WTC11 (cell line): ENCODE results near the gene PTPN21. TPM values are rescaled to one million over a fixed set of nuclear protein-coding genes. Genes with fewer than 3 reads are reported as not detected.

ENCODE experiments used
- ATAC-seq: fragments of 200-7000 bp; cut with Tn5 transposase; 2 replicates; pipeline ENCODE4 v1.10.0; 2021; ENCODE audit warnings: mild to moderate bottlenecking, moderate library complexity
- CTCF ChIA-PET: fragments of 300-600 bp; sonication (Branson Sonifier 250); formaldehyde crosslinking; loops from one replicate; lab custom pipeline; 2021; ENCODE audit warnings: antibody characterized with exemption; lab: Charles Lee
- POLR2A ChIA-PET: fragments of 350-600 bp; sonication (Branson Sonifier 250); formaldehyde crosslinking; loops from one replicate; lab custom pipeline; 2021; ENCODE audit warnings: antibody characterized with exemption; lab: Charles Lee
- DNase-seq: peaks from one replicate; pipeline ENCODE4 v3.0.0; 2021; ENCODE audit warnings: low spot score
- H3K27ac Mint-ChIP-seq: 2 replicates; pipeline ENCODE4 v1.8.0; 2021; ENCODE audit warnings: mixed read lengths
- H3K27me3 Mint-ChIP-seq: 2 replicates; pipeline ENCODE4 v1.8.0; 2021; ENCODE audit warnings: low read depth, mild to moderate bottlenecking, moderate library complexity, mixed read lengths
- H3K36me3 Mint-ChIP-seq: 2 replicates; pipeline ENCODE4 v1.8.0; 2021; ENCODE audit warnings: mixed read lengths
- H3K4me1 Mint-ChIP-seq: 2 replicates; pipeline ENCODE4 v1.8.0; 2022; ENCODE audit warnings: mixed read lengths
- H3K4me3 Mint-ChIP-seq: 2 replicates; pipeline ENCODE4 v1.8.0; 2021; ENCODE audit warnings: mild to moderate bottlenecking, moderate library complexity, mixed read lengths
- H3K9me3 Mint-ChIP-seq: 2 replicates; pipeline ENCODE4 v1.8.0; 2021; ENCODE audit warnings: mixed read lengths
- AR ChIP-seq: fragments of 250-450 bp; sonication (Bioruptor Pico); IDR thresholded peaks from 2 replicates; pipeline ENCODE4 v1.9.0; 2021; ENCODE audit warnings: mild to moderate bottlenecking
- ATF1 ChIP-seq: sonication (generic); formaldehyde crosslinking; IDR thresholded peaks from 2 replicates; pipeline ENCODE4 v1.8.1; 2023; ENCODE audit warnings: mild to moderate bottlenecking, moderate library complexity, missing genetic modification reagents
- FOXJ3 ChIP-seq: sonication (generic); formaldehyde crosslinking; IDR thresholded peaks from 2 replicates; pipeline ENCODE4 v1.9.0; 2021; ENCODE audit warnings: missing genetic modification reagents, mild to moderate bottlenecking, borderline replicate concordance
- FOXK1 ChIP-seq: sonication (generic); formaldehyde crosslinking; IDR thresholded peaks from 2 replicates; pipeline ENCODE4 v1.8.0; 2022; ENCODE audit warnings: mild to moderate bottlenecking, moderate library complexity, missing genetic modification reagents
- JUN ChIP-seq: sonication (generic); formaldehyde crosslinking; IDR thresholded peaks from 2 replicates; pipeline ENCODE4 v1.8.0; 2023; ENCODE audit warnings: mild to moderate bottlenecking, missing genetic modification reagents
- KAT7 ChIP-seq: sonication (generic); formaldehyde crosslinking; IDR thresholded peaks from 2 replicates; pipeline ENCODE4 v1.8.1; 2023; ENCODE audit warnings: missing genetic modification reagents, mild to moderate bottlenecking, borderline replicate concordance
- NFATC4 ChIP-seq: fragments of 250-450 bp; sonication (Bioruptor Pico); IDR thresholded peaks from 2 replicates; pipeline ENCODE4 v1.9.0; 2021; ENCODE audit warnings: mild to moderate bottlenecking
- NR1H2 ChIP-seq: sonication (generic); formaldehyde crosslinking; IDR thresholded peaks from 2 replicates; pipeline ENCODE4 v1.9.0; 2021; ENCODE audit warnings: mild to moderate bottlenecking, moderate library complexity, missing genetic modification reagents
- NR3C1 ChIP-seq: sonication (generic); formaldehyde crosslinking; conservative IDR thresholded peaks from 2 replicates; pipeline ENCODE4 v1.8.1; 2023; ENCODE audit warnings: low read depth, mild to moderate bottlenecking, missing genetic modification reagents
- PREB ChIP-seq: sonication (generic); formaldehyde crosslinking; IDR thresholded peaks from 2 replicates; pipeline ENCODE4 v1.8.1; 2022; ENCODE audit warnings: mild to moderate bottlenecking, missing genetic modification reagents, moderate library complexity, borderline replicate concordance
- PRRX2 ChIP-seq: fragments of 250-450 bp; sonication (Bioruptor Pico); IDR thresholded peaks from 2 replicates; pipeline ENCODE4 v1.8.0; 2021; ENCODE audit warnings: mild to moderate bottlenecking
- SOX15 ChIP-seq: fragments of 250-450 bp; sonication (Bioruptor Pico); IDR thresholded peaks from 2 replicates; pipeline ENCODE4 v1.9.0; 2021; ENCODE audit warnings: mild to moderate bottlenecking
- SP1 ChIP-seq: sonication (generic); formaldehyde crosslinking; conservative IDR thresholded peaks from 2 replicates; pipeline ENCODE4 v1.8.1; 2022; ENCODE audit warnings: missing genetic modification reagents
- ZBTB21 ChIP-seq: sonication (generic); formaldehyde crosslinking; IDR thresholded peaks from 2 replicates; pipeline ENCODE4 v1.8.1; 2023; ENCODE audit warnings: mild to moderate bottlenecking, missing genetic modification reagents, borderline replicate concordance
- ZMAT4 ChIP-seq: fragments of 250-450 bp; sonication (Bioruptor Pico); IDR thresholded peaks from 2 replicates; pipeline ENCODE4 v1.9.0; 2021; ENCODE audit warnings: mild to moderate bottlenecking
- ZNF121 ChIP-seq: sonication (generic); formaldehyde crosslinking; IDR thresholded peaks from 2 replicates; pipeline ENCODE4 v1.8.0; 2023; ENCODE audit warnings: missing genetic modification reagents
- ZNF219 ChIP-seq: sonication (generic); formaldehyde crosslinking; IDR thresholded peaks from 2 replicates; pipeline ENCODE4 v1.8.0; 2023; ENCODE audit warnings: missing genetic modification reagents, mild to moderate bottlenecking, borderline replicate concordance
- ZNF317 ChIP-seq: sonication (generic); formaldehyde crosslinking; IDR thresholded peaks from 2 replicates; pipeline ENCODE4 v1.8.1; 2023; ENCODE audit warnings: low read depth, mild to moderate bottlenecking, moderate library complexity, missing genetic modification reagents, borderline replicate concordance
- total RNA-seq: library from RNA; stranded (reverse); gene quantifications from 3 replicates; pipeline ENCODE4 v1.2.3, GENCODE V29; 2021
- TF ChIP-seq, protein P1 (sequence below): sonication (generic); formaldehyde crosslinking; IDR thresholded peaks from 2 replicates; pipeline ENCODE4 v1.8.0; 2022; ENCODE audit warnings: mild to moderate bottlenecking, missing genetic modification reagents
- TF ChIP-seq, protein P2 (sequence below): sonication (generic); formaldehyde crosslinking; IDR thresholded peaks from 2 replicates; pipeline ENCODE4 v1.8.0; 2023; ENCODE audit warnings: missing genetic modification reagents, mild to moderate bottlenecking, borderline replicate concordance
- TF ChIP-seq, protein P3 (sequence below): sonication (generic); formaldehyde crosslinking; IDR thresholded peaks from 2 replicates; pipeline ENCODE4 v1.8.0; 2022; ENCODE audit warnings: mild to moderate bottlenecking, missing genetic modification reagents
- TF ChIP-seq, protein P4 (sequence below): sonication (generic); formaldehyde crosslinking; IDR thresholded peaks from 2 replicates; pipeline ENCODE4 v1.8.1; 2022; ENCODE audit warnings: missing genetic modification reagents, borderline replicate concordance
- TF ChIP-seq, protein P5 (sequence below): sonication (generic); formaldehyde crosslinking; conservative IDR thresholded peaks from 2 replicates; pipeline ENCODE4 v1.8.1; 2022; ENCODE audit warnings: mild to moderate bottlenecking, missing genetic modification reagents

PTPN21 gene
- total RNA-seq, 1 experiment from 2014 or later, result 7.5 TPM

DNA sequence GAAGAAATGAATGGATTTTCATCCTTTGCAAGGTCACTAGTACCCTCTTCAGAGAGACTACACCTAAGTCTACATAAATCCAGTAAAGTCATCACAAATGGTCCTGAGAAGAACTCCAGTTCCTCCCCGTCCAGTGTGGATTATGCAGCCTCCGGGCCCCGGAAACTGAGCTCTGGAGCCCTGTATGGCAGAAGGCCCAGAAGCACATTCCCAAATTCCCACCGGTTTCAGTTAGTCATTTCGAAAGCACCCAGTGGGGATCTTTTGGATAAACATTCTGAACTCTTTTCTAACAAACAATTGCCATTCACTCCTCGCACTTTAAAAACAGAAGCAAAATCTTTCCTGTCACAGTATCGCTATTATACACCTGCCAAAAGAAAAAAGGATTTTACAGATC lies 128.5 kb downstream of the PTPN21 start:
- Mint-ChIP-seq H3K9me3 (no peaks in the 10 kb centered on the region), H3K36me3 (no peaks in the 10 kb centered on the region), H3K27me3 (no peaks in the 10 kb centered on the region), H3K4me3 (no peak overlapping the region), H3K27ac (peak overlapping the region; percentile 41; the same call in 1 of the 2 replicates), H3K4me1 (peaks cover 6% of the 10 kb centered on the region; the same call in 1 of the 2 replicates)
- ATAC-seq (no peak; the same call in 1 of the 2 replicates), DNase-seq (no peak)
- TF ChIP-seq SP1 (CRISPR knock-in tag) (no peak), NR3C1 (CRISPR knock-in tag) (no peak), ZBTB21 (no peak), FOXK1 (CRISPR knock-in tag) (no peak), NFATC4 (no peak), AR (CRISPR knock-in tag) (no peak)
- TF ChIP-seq, protein P1, sequence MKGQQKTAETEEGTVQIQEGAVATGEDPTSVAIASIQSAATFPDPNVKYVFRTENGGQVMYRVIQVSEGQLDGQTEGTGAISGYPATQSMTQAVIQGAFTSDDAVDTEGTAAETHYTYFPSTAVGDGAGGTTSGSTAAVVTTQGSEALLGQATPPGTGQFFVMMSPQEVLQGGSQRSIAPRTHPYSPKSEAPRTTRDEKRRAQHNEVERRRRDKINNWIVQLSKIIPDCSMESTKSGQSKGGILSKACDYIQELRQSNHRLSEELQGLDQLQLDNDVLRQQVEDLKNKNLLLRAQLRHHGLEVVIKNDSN (CRISPR knock-in tag), result no peak
- ChIA-PET CTCF (interaction anchor here (0.8 kb wide), 1 partner anchor 237 kb away, joined by 3 read pairs; no protein-coding TSS in a partner anchor), POLR2A (no interaction called here)

- Mint-ChIP-seq H3K27ac (no peak overlapping the region), H3K27me3 (no peaks in the 10 kb centered on the region), H3K36me3 (no peaks in the 10 kb centered on the region)
- no peak for ATAC-seq
- ChIA-PET POLR2A (no interaction called here), CTCF (no interaction called here)
- TF ChIP-seq SOX15 (no peak), ZNF121 (CRISPR knock-in tag) (no peak), ZMAT4 (CRISPR knock-in tag) (no peak), PRRX2 (CRISPR knock-in tag) (no peak), ZNF317 (CRISPR knock-in tag) (no peak), ZNF219 (CRISPR knock-in tag) (no peak), FOXK1 (CRISPR knock-in tag) (no peak), NR1H2 (CRISPR knock-in tag) (no peak), KAT7 (CRISPR knock-in tag) (no peak), JUN (CRISPR knock-in tag) (no peak), ATF1 (CRISPR knock-in tag) (no peak), PREB (CRISPR knock-in tag) (no peak), NR3C1 (CRISPR knock-in tag) (no peak), FOXJ3 (no peak)
- TF ChIP-seq, protein P2, sequence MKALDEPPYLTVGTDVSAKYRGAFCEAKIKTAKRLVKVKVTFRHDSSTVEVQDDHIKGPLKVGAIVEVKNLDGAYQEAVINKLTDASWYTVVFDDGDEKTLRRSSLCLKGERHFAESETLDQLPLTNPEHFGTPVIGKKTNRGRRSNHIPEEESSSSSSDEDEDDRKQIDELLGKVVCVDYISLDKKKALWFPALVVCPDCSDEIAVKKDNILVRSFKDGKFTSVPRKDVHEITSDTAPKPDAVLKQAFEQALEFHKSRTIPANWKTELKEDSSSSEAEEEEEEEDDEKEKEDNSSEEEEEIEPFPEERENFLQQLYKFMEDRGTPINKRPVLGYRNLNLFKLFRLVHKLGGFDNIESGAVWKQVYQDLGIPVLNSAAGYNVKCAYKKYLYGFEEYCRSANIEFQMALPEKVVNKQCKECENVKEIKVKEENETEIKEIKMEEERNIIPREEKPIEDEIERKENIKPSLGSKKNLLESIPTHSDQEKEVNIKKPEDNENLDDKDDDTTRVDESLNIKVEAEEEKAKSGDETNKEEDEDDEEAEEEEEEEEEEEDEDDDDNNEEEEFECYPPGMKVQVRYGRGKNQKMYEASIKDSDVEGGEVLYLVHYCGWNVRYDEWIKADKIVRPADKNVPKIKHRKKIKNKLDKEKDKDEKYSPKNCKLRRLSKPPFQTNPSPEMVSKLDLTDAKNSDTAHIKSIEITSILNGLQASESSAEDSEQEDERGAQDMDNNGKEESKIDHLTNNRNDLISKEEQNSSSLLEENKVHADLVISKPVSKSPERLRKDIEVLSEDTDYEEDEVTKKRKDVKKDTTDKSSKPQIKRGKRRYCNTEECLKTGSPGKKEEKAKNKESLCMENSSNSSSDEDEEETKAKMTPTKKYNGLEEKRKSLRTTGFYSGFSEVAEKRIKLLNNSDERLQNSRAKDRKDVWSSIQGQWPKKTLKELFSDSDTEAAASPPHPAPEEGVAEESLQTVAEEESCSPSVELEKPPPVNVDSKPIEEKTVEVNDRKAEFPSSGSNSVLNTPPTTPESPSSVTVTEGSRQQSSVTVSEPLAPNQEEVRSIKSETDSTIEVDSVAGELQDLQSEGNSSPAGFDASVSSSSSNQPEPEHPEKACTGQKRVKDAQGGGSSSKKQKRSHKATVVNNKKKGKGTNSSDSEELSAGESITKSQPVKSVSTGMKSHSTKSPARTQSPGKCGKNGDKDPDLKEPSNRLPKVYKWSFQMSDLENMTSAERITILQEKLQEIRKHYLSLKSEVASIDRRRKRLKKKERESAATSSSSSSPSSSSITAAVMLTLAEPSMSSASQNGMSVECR (CRISPR knock-in tag), result no peak
- TF ChIP-seq, protein P3, sequence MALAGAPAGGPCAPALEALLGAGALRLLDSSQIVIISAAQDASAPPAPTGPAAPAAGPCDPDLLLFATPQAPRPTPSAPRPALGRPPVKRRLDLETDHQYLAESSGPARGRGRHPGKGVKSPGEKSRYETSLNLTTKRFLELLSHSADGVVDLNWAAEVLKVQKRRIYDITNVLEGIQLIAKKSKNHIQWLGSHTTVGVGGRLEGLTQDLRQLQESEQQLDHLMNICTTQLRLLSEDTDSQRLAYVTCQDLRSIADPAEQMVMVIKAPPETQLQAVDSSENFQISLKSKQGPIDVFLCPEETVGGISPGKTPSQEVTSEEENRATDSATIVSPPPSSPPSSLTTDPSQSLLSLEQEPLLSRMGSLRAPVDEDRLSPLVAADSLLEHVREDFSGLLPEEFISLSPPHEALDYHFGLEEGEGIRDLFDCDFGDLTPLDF (CRISPR knock-in tag), result no peak
- TF ChIP-seq, protein P4, sequence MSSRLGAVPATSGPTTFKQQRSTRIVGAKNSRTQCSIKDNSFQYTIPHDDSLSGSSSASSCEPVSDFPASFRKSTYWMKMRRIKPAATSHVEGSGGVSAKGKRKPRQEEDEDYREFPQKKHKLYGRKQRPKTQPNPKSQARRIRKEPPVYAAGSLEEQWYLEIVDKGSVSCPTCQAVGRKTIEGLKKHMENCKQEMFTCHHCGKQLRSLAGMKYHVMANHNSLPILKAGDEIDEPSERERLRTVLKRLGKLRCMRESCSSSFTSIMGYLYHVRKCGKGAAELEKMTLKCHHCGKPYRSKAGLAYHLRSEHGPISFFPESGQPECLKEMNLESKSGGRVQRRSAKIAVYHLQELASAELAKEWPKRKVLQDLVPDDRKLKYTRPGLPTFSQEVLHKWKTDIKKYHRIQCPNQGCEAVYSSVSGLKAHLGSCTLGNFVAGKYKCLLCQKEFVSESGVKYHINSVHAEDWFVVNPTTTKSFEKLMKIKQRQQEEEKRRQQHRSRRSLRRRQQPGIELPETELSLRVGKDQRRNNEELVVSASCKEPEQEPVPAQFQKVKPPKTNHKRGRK (CRISPR knock-in tag), result no peak
- TF ChIP-seq, protein P5, sequence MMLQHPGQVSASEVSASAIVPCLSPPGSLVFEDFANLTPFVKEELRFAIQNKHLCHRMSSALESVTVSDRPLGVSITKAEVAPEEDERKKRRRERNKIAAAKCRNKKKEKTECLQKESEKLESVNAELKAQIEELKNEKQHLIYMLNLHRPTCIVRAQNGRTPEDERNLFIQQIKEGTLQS (CRISPR knock-in tag), result no peak
- TF ChIP-seq, all 79 proteins: peak for 0
- H3K9me3 Mint-ChIP-seq, result no peaks in the 10 kb centered on the region
- no peak for DNase-seq
- peaks cover 6% of the 10 kb centered on the region; the same call in 1 of the 2 replicates for H3K4me1 Mint-ChIP-seq
- H3K4me3 Mint-ChIP-seq, result no peak overlapping the region
Observed at GRCh38 chr14:88424573-88424972, 130.2 kb downstream of the PTPN21 start.
